Lung microvascular endothelial cell (primary cell): Measurements from ENCODE around the gene REPS1. TPM values are rescaled to one million over a fixed set of nuclear protein-coding genes. Genes with fewer than 3 reads are reported as not detected.
"Not testable (repeated sequence)": the region's sequence is repeated elsewhere in the genome, so short reads cannot be mapped to it uniquely, and the experiment has no call there.

Experiments
- DNase-seq, 2 donors: peaks; one replicate each; pipeline versions ENCODE4 v3.0.0 to v3.0.0-alpha.2; 2010; ENCODE audit warnings: low read depth in 2 of 2
- total RNA-seq: library from RNA; depleted of rRNA; stranded (reverse); fragments of >200 nt; gene quantifications from 2 replicates; pipeline ENCODE4 v1.2.1, GENCODE V29; 2014

The REPS1 gene
- total RNA-seq: 20.6 and 21.1 TPM in 2 replicates

DNA sequence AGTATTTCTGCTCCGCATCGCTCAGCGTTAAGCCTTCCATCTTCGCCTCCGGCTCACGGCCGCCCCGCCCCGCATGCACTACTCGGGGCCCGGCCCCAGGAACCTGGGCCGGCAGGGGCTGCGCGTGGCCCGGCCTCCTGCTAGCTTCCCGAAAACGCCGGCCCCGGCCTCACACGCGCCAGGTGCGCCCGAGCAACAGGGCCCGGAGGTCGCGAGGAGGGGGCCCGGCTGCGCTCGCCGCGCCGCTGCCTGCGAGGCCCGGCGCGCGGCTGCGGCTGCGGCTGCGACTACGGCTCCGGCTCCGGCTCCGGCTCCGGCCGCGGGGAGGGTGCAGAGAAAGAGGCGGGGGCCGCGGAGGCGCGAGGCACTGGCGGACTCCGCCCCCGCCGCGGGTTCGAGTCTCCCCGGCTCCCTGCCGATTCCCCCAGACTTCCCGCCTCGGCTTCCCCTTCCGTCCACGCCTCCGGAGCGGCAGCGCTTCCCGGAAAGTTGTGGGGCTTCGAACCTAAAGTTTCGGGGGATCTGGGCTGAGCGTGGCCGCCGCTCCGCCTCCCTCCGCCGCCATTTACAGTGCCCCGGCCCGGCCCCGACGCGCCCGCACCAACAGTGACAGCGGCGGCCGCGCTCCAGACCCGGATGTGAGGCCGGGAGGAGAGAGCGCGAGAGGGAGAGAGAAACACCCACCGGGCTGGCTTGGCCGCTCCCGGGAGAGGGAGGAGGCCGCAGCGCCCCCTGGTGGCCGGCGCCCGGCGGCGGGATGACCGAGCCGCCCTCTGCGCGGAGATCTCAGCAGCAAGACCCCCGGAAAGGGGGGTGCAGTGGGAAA lies at the start of gene REPS1:
Gene REPS1 (minus strand): TSS at position 611 of the 826 bp plus-strand sequence. CDS start 571 bp downstream, at position 40.
- peak; percentile 89 to 93 for DNase-seq

- peak; percentile 37 to 95 for DNase-seq
These were observed 49.4 kb upstream of the REPS1 start for GRCh38 chr6:139037490-139037889.

- no peak for DNase-seq
These were observed 42.3 kb upstream of the REPS1 start for GRCh38 chr6:139030228-139030963.

- DNase-seq: peak; percentile 41 to 59
These were observed 41.6 kb upstream of the REPS1 start for GRCh38 chr6:139029470-139030227.

GRCh38 chr6:139028658-139029469 lies 40.8 kb upstream of the REPS1 start, which contains the start of gene ABRACL:
TSS of gene ABRACL (plus strand) at chr6:139028745. CDS start at chr6:139034161, 5,416 bp downstream.
- DNase-seq: peak; percentile 70 to 75

GRCh38 chr6:139028215-139028657 lies 40.2 kb upstream of the REPS1 start:
- DNase-seq: no peak

DNA sequence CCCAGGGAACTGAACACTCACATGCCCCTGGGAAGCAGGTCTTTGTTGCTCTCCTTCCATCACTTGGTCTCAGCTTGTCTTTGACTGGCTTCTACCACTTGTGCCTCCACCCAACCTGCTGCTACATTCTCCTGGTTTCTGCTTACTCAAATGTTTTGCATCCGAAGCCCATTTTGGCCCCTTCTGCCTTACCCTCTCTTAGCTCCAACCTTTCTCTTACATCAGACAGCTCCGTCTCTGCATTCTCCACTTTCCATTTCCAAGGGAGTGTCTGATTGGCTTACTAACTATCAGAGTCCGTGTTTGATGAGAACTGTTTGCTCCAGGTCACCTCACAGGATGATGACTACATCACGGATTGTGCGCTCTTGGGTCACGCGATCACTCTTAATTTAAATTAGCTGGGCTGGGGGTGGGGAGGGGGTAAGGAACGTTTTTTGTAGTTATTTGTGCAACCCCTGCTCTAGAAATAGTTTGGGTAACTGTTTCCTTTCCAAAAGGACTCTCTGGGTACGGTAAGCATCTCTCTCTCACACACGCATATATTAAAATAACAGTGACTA lies 39.6 kb upstream of the REPS1 start:
- peak; percentile 74 to 81 for DNase-seq

DNA sequence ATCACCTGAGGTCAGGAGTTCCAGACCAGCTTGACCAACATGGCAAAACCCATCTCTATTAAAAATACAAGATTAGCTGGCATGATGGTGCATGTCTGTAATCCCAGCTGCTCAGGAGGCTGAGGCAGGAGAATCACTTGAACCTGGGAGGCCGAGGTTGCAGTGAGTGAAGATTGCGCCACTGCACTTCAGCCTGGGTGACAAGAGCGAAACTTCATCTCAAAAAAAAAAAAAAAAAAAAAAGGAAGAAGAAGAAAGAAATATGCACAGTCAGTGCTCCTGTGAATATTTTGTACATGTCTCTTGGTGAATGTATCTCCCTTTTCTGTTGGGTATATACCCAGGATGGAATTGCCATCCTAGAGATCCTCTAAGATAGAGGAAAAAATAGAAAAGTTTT lies 37.4 kb upstream of the REPS1 start:
- DNase-seq: not testable (repeated sequence)

GRCh38 chr6:139020689-139021088 lies 32.6 kb upstream of the REPS1 start:
- no peak for DNase-seq

DNA sequence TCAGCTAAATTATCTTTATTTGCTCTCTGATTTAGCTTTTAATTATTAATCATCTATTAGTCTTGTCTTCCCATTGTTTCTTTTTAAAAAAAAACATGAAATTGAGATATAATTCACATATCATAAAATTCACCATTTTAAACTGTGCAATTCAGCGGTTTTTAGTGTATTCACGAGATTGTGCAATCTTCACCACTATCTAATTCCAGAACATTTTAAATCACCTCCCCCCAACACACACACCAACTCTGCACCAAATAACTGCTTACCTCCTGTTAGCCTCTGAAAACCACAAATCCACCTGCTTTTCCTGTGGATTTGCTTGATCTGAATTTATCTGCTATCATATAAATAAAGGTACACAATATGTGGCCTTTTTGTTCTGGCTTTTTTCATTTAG lies 31.7 kb upstream of the REPS1 start:
- no peak for DNase-seq

DNA sequence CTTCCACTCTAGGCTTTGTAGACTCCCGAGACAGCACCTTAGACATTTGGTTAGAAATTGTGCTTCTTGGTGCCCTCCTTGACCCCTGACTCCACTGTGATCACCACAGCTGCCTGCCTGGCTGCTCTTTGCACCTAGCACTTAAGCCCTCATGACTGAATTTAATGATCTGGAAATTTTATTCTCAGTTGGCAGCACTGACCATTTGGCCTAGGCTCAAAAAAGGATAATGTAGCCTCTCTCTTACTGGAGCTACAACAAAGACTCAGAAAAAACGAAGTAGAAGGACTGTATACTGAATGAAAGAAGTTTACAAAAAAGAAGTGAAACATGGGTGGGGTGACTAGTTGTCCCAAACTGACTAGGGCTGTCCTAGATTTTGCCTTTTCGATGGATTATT lies 29.2 kb upstream of the REPS1 start:
- DNase-seq: no peak

GRCh38 chr6:139016337-139017213 lies 28.5 kb upstream of the REPS1 start:
- DNase-seq: no peak

- no peak for DNase-seq
These were observed 26.9 kb upstream of the REPS1 start for GRCh38 chr6:139014945-139015344.

- DNase-seq: no peak
These were observed 25.2 kb upstream of the REPS1 start for GRCh38 chr6:139013185-139013800.

DNA sequence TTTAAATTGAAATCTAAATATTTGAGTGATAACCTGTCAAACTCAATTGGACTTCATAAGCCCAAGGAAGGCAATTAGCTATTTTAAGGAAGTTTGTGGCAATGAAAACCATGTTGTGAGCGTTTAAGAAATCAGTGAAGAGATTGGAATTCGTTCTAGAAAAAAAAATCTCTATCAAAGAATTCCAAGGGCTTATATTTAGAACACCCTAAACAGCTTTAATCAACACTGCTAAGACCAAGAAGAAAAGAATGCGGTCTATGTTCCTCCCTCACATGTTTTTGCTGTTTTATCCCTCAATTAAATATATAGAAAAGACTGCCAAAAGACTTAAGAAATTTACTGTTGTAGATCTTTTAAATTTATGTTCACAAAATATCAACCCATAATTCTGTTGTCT lies 23.9 kb upstream of the REPS1 start:
- no peak for DNase-seq

- DNase-seq: no peak
These were observed 22.6 kb upstream of the REPS1 start for GRCh38 chr6:139010674-139011073.

GRCh38 chr6:139008117-139008516 lies 20.1 kb upstream of the REPS1 start:
- no peak for DNase-seq

GRCh38 chr6:139007428-139007827 lies 19.4 kb upstream of the REPS1 start:
- DNase-seq: no peak

- DNase-seq: no peak
These were observed 18.4 kb upstream of the REPS1 start for GRCh38 chr6:139006477-139006876.
